A673 (cell line): Measurements from ENCODE around the gene GOLGA1. TPM values are rescaled to one million over a fixed set of nuclear protein-coding genes. Genes with fewer than 3 reads are reported as not detected.

Experiments used
- BruUV-seq: library from RNA; stranded (reverse); fragments of 400-500 nt; replicated peaks from 2 replicates; lab custom pipeline; 2021; lab: Mats Ljungman, UMichigan
- CTCF ChIA-PET: fragments of 300-600 bp; sonication (Branson Sonifier 250); formaldehyde crosslinking; loops from one replicate; lab custom pipeline; 2022; ENCODE audit warnings: antibody characterized with exemption; lab: Charles Lee
- POLR2A ChIA-PET: fragments of 300-600 bp; sonication (Branson Sonifier 250); formaldehyde crosslinking; loops from one replicate; lab custom pipeline; 2022; ENCODE audit warnings: antibody characterized with exemption; ENCODE audit not compliant: low non-redundant PET; lab: Charles Lee
- DNase-seq: peaks from one replicate; pipeline ENCODE4 v3.0.0-alpha.2; 2015; ENCODE audit warnings: low spot score
- H3K27ac ChIP-seq: fragments of 200-600 bp; sonication (generic); 2 replicates; pipeline ENCODE4 v1.5.1; 2016; ENCODE audit warnings: mixed run types, low read depth, mild to moderate bottlenecking, mixed read lengths, antibody characterized with exemption, low read length; ENCODE audit not compliant: poor library complexity, severe bottlenecking
- H3K27me3 ChIP-seq: fragments of 200-600 bp; sonication (generic); replicated peaks from 2 replicates; pipeline ENCODE4 v1.6.1; 2017; ENCODE audit warnings: mixed run types, low read depth, mild to moderate bottlenecking, mixed read lengths, antibody characterized with exemption, low read length; ENCODE audit not compliant: insufficient read depth, poor library complexity
- H3K36me3 ChIP-seq: fragments of 200-600 bp; sonication (generic); 2 replicates; pipeline ENCODE4 v1.6.1; 2016; ENCODE audit warnings: mixed run types, mild to moderate bottlenecking, mixed read lengths, antibody characterized with exemption, low read length; ENCODE audit not compliant: insufficient read depth, poor library complexity, severe bottlenecking
- H3K4me1 ChIP-seq: fragments of 200-600 bp; sonication (generic); 2 replicates; pipeline ENCODE4 v1.6.1; 2017; ENCODE audit warnings: mixed run types, mild to moderate bottlenecking, mixed read lengths, antibody characterized with exemption, low read length; ENCODE audit not compliant: insufficient read depth, poor library complexity, severe bottlenecking
- H3K4me3 ChIP-seq: fragments of 200-600 bp; sonication (generic); 2 replicates; pipeline ENCODE4 v1.5.1; 2016; ENCODE audit warnings: low read depth, mixed run types, mild to moderate bottlenecking, mixed read lengths, low read length; ENCODE audit not compliant: poor library complexity, severe bottlenecking
- H3K9me3 ChIP-seq: fragments of 200-600 bp; sonication (generic); 2 replicates; pipeline ENCODE4 v1.6.1; 2016; ENCODE audit warnings: mixed run types, low read depth, mild to moderate bottlenecking, mixed read lengths, antibody characterized with exemption, low read length; ENCODE audit not compliant: poor library complexity, severe bottlenecking
- CTCF ChIP-seq: fragments of 300-800, 200-600 bp; sonication (generic); conservative IDR thresholded peaks from 2 replicates; pipeline ENCODE4 v1.5.1; 2017; ENCODE audit warnings: low read depth, mild to moderate bottlenecking, antibody characterized with exemption, low read length, moderate library complexity, mixed read lengths
- EZH2 ChIP-seq: fragments of 200-600 bp; sonication (generic); IDR thresholded peaks from 2 replicates; pipeline ENCODE4 v1.6.1; 2017; ENCODE audit warnings: borderline replicate concordance, low read depth, mild to moderate bottlenecking, mixed read lengths, antibody characterized with exemption, low read length; ENCODE audit not compliant: poor library complexity, severe bottlenecking
- intact Hi-C: fragments of 100-400 bp; cut with micrococcal nuclease; formaldehyde crosslinking; loops from one replicate; pipeline ENCODE4 v1.10.0; 2022; ENCODE audit not compliant: unreplicated experiment
- total RNA-seq: library from RNA; stranded (reverse); gene quantifications from 2 replicates; pipeline ENCODE4 v1.2.3, GENCODE V29; 2021

Gene GOLGA1
- total RNA-seq, 1 experiment from 2014 or later, result 21.7 TPM

GRCh38 chr9:124844291-124844690, 96.6 kb downstream of the GOLGA1 start:
- POLR2A ChIA-PET, result no interaction called here
- BruUV-seq, result no TSS peak
- no peak for DNase-seq
- Histone ChIP-seq H3K27ac (no peak overlapping the region), H3K36me3 (no peaks in the 10 kb centered on the region), H3K4me1 (no peaks in the 10 kb centered on the region), H3K4me3 (no peak overlapping the region), H3K9me3 (no peaks in the 10 kb centered on the region), H3K27me3 (no peaks in the 10 kb centered on the region)
- TF ChIP-seq EZH2, result no peak
- TF ChIP-seq CTCF, result no peak
- CTCF ChIA-PET, result interaction anchor here (0.7 kb wide), 1 partner anchor 75 kb away, joined by 3 read pairs; no protein-coding TSS in a partner anchor
- intact Hi-C loops, result no loop called here

- BruUV-seq, result no TSS peak
- no peaks in the 10 kb centered on the region for H3K9me3 ChIP-seq
- H3K4me3 ChIP-seq, result no peak overlapping the region
- ChIA-PET CTCF (no interaction called here), POLR2A (no interaction called here)
- intact Hi-C loops, result no loop called here
- TF ChIP-seq CTCF (no peak), EZH2 (no peak)
- no peaks in the 10 kb centered on the region for H3K27me3 ChIP-seq
- no peaks in the 10 kb centered on the region for H3K36me3 ChIP-seq
- DNase-seq, result no peak
- no peaks in the 10 kb centered on the region for H3K4me1 ChIP-seq
- H3K27ac ChIP-seq, result no peak overlapping the region
These were observed 97.3 kb downstream of the GOLGA1 start for GRCh38 chr9:124843456-124844034.

- Histone ChIP-seq H3K27me3 (no peaks in the 10 kb centered on the region), H3K27ac (no peak overlapping the region), H3K4me3 (no peak overlapping the region), H3K4me1 (no peaks in the 10 kb centered on the region), H3K36me3 (no peaks in the 10 kb centered on the region), H3K9me3 (no peaks in the 10 kb centered on the region)
- BruUV-seq, result no TSS peak
- no peak for DNase-seq
- TF ChIP-seq EZH2 (no peak), CTCF (no peak)
- intact Hi-C loops, result no loop called here
- ChIA-PET CTCF (interaction anchor here (0.6 to 1.0 kb wide), 2 partner anchors 69 to 224 kb away, joined by 3 to 4 read pairs; no protein-coding TSS in a partner anchor), POLR2A (interaction anchor here (0.5 kb wide), 1 partner anchor 9 kb away, joined by 3 read pairs; no protein-coding TSS in a partner anchor)
These were observed 99.6 kb downstream of the GOLGA1 start for GRCh38 chr9:124841075-124841821.
